OCI-LY3 (cell line): ENCODE data around the gene CATSPERD.
"Not testable (repeated sequence)": the region's sequence is repeated elsewhere in the genome, so short reads cannot be mapped to it uniquely, and the experiment has no call there.

Experiments used
- H2AFZ ChIP-seq: fragments of 200-600, 300-600 bp; shearing (Covaris generic); 2 replicates; pipeline ENCODE4 v1.6.0; 2014; ENCODE audit warnings: antibody characterized with exemption, low read depth, low read length
- H3K27ac ChIP-seq: fragments of 200-600, 300-600 bp; sonication (generic); 2 replicates; pipeline ENCODE4 v1.5.1; 2014; ENCODE audit warnings: mild to moderate bottlenecking, low read length, moderate library complexity, mixed read lengths
- H3K27me3 ChIP-seq: fragments of 200-600, 300-600 bp; sonication (generic); 2 replicates; pipeline ENCODE4 v1.6.1; 2014; ENCODE audit warnings: low read depth, low read length, mixed read lengths
- H3K36me3 ChIP-seq: fragments of 200-600, 300-600 bp; sonication (generic); replicated peaks from 2 replicates; pipeline ENCODE3; 2014; ENCODE audit warnings: low read depth, low read length, mixed read lengths
- H3K4me1 ChIP-seq: fragments of 300-600, 200-600 bp; sonication (generic); 2 replicates; pipeline ENCODE4 v1.6.1; 2014; ENCODE audit warnings: low read length, mixed read lengths
- H3K4me2 ChIP-seq: fragments of 200-600, 300-600 bp; sonication (generic); 2 replicates; pipeline ENCODE4 v1.6.1; 2014; ENCODE audit warnings: low read length, mixed read lengths
- H3K4me3 ChIP-seq: fragments of 300-600, 200-600 bp; sonication (generic); 2 replicates; pipeline ENCODE4 v1.5.1; 2014; ENCODE audit warnings: antibody characterized with exemption, mild to moderate bottlenecking, low read length, moderate library complexity
- H3K79me2 ChIP-seq: fragments of 300-600, 200-600 bp; shearing (Covaris generic); 2 replicates; pipeline ENCODE4 v1.6.1; 2014; ENCODE audit warnings: mild to moderate bottlenecking, low read length, mixed read lengths
- H3K9ac ChIP-seq: fragments of 300-600, 200-600 bp; shearing (Covaris generic); 2 replicates; pipeline ENCODE4 v1.6.0; 2014; ENCODE audit warnings: mild to moderate bottlenecking, low read length, moderate library complexity
- H3K9me3 ChIP-seq: fragments of 200-600, 300-600 bp; shearing (Covaris generic); 2 replicates; pipeline ENCODE4 v1.6.1; 2014; ENCODE audit warnings: low read length, mixed read lengths; ENCODE audit not compliant: insufficient read depth
- H4K20me1 ChIP-seq: fragments of 200-600, 300-600 bp; sonication (generic); 2 replicates; pipeline ENCODE4 v1.6.1; 2016; ENCODE audit warnings: low read length, mixed read lengths; ENCODE audit not compliant: insufficient read depth
- EZH2phosphoT487 ChIP-seq: fragments of 200-600 bp; shearing (Covaris generic); IDR thresholded peaks from 2 replicates; pipeline ENCODE4 v1.6.1; 2018; ENCODE audit warnings: antibody characterized with exemption, mixed run types, low read depth
- TF ChIP-seq, protein P1 (sequence below): fragments of 200-600, 300-600 bp; sonication (generic); IDR thresholded peaks from 2 replicates; pipeline ENCODE4 v1.5.1; 2014; ENCODE audit warnings: antibody characterized with exemption, low read length, low read depth

CATSPERD gene

DNA sequence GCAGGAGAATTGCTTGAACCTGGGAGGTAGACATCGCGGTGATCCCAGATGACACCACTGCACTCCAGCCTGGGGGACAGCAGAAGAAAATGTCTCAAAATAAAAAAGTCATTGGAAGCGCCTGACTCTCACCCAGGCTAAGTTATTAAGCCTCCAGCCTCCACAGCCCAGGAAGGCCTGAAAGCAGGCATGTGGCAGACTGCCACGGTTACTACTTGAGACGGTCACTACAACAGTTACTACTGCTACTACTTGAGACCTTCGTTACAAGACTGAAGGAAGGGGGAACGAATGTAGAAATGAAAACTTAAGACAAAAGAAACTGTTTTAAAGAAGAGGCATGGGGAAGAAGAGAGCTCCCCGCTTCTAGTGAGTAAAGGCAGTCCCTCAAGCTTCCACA is 54.5 kb downstream of the CATSPERD start:
- Histone ChIP-seq H3K4me2 (no peak overlapping the region), H3K79me2 (no peaks in the 10 kb centered on the region), H3K9me3 (no peaks in the 10 kb centered on the region), H2AFZ (no peak overlapping the region), H3K4me1 (peaks cover 4% of the 10 kb centered on the region; the same call in 1 of the 2 replicates), H3K27me3 (no peaks in the 10 kb centered on the region), H3K27ac (no peak overlapping the region), H3K4me3 (no peak overlapping the region), H3K9ac (no peak overlapping the region), H4K20me1 (no peaks in the 10 kb centered on the region), H3K36me3 (no peaks in the 10 kb centered on the region)
- TF ChIP-seq, protein P1, sequence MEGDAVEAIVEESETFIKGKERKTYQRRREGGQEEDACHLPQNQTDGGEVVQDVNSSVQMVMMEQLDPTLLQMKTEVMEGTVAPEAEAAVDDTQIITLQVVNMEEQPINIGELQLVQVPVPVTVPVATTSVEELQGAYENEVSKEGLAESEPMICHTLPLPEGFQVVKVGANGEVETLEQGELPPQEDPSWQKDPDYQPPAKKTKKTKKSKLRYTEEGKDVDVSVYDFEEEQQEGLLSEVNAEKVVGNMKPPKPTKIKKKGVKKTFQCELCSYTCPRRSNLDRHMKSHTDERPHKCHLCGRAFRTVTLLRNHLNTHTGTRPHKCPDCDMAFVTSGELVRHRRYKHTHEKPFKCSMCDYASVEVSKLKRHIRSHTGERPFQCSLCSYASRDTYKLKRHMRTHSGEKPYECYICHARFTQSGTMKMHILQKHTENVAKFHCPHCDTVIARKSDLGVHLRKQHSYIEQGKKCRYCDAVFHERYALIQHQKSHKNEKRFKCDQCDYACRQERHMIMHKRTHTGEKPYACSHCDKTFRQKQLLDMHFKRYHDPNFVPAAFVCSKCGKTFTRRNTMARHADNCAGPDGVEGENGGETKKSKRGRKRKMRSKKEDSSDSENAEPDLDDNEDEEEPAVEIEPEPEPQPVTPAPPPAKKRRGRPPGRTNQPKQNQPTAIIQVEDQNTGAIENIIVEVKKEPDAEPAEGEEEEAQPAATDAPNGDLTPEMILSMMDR = no peak
- TF ChIP-seq EZH2phosphoT487 = no peak

DNA sequence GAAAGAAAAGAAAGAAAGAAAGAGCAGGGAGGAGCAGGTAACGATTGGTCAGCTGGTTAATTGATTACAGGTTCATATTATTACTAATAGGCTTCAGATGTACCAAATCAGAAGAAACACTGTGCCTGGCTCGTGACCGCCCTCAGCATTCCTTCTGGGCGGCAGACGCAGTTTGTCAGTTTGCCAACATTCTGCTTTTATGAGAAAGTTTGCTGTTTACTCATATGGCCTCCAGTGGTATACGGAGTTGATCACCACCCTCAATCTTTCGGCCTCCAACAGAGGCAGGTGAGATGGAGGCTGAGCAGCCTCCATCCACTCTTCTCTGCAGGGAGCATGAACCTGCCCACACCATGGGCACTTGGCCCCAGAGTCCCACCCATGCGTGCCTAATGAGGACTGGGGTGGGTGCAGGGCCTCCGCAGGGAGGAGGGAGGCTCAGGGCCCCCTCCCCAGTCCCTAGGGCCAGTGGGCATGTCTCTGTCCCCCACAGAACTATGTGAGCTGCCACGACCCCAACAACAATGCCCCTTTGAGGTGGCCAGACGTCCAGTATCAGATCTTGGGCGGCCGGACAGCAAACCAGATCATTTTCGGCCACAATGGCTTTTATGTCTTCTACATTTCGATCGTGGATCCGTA is 55.4 kb downstream of the CATSPERD start:
- no peak overlapping the region for H3K4me3 ChIP-seq
- H3K9ac ChIP-seq = no peak overlapping the region
- no peak overlapping the region for H3K27ac ChIP-seq
- H3K79me2 ChIP-seq = no peaks in the 10 kb centered on the region
- H2AFZ ChIP-seq = no peak overlapping the region
- no peaks in the 10 kb centered on the region for H3K36me3 ChIP-seq
- H3K4me2 ChIP-seq = no peak overlapping the region
- TF ChIP-seq, protein P1 = no peak
- TF ChIP-seq EZH2phosphoT487 = no peak
- H3K27me3 ChIP-seq = no peaks in the 10 kb centered on the region
- no peaks in the 10 kb centered on the region for H4K20me1 ChIP-seq
- no peaks in the 10 kb centered on the region for H3K9me3 ChIP-seq
- peaks cover 4% of the 10 kb centered on the region; the same call in 1 of the 2 replicates for H3K4me1 ChIP-seq

DNA sequence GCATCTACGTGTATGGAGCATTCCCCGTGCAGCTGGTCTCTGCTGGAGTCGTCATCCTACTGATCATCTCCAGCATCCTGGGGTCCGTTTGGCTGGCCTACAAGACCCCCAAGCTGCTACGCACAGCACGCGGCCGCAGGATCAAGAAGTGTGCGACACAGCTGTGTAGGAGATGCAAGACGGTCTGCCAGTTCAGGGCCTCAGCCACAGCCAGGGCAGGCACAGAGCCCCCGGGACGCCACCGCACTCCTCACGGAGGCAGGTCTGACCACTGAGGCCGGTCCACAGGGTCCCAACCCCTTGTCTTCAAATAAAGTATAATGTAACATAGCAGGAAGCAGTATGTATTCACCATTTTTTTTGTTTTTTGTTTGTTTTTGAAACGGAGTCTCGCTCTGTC is 58.0 kb downstream of the CATSPERD start:
- Histone ChIP-seq H2AFZ (no peak overlapping the region), H3K36me3 (peaks cover 15% of the 10 kb centered on the region), H3K4me3 (no peak overlapping the region), H3K27me3 (no peaks in the 10 kb centered on the region), H3K27ac (no peak overlapping the region), H3K4me2 (no peak overlapping the region), H3K4me1 (peaks cover 4% of the 10 kb centered on the region; the same call in 1 of the 2 replicates), H4K20me1 (no peaks in the 10 kb centered on the region), H3K9me3 (no peaks in the 10 kb centered on the region), H3K79me2 (no peaks in the 10 kb centered on the region), H3K9ac (no peak overlapping the region)
- TF ChIP-seq, protein P1 = no peak

DNA sequence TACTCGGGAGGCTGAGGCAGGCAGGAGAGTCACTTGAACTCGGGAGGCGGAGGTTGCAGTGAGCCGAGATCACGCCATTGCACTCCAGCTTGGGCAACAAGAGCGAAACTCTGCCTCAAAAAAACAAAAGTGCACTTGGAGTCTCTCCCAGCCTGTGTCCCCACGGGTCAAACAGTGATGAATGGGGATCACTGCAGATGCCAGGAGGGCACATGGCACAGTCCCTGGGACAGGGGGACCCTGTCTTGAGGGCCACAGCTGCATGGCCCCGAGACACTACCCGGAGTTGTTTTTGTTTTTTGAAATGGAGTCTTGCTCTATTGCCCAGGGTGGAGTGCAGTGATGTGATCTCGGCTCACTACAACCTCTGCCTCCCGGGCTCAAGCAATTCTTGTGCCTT is 60.5 kb downstream of the CATSPERD start:
- not testable (repeated sequence) for H3K79me2 ChIP-seq, H3K4me3 ChIP-seq, H3K27ac ChIP-seq, H2AFZ ChIP-seq, H3K9me3 ChIP-seq, H3K4me2 ChIP-seq, H3K9ac ChIP-seq, H3K4me1 ChIP-seq, H4K20me1 ChIP-seq, H3K27me3 ChIP-seq
- peaks cover 20% of the 10 kb centered on the region for H3K36me3 ChIP-seq
